IPS-NIHi11 (cell line): Measurements from ENCODE around the gene COL27A1.
"Not testable (repeated sequence)": the region's sequence is repeated elsewhere in the genome, so short reads cannot be mapped to it uniquely, and the experiment has no call there.

Experiments
- DNase-seq: peaks from one replicate; pipeline ENCODE4 v3.0.0; 2012; ENCODE audit warnings: mixed read lengths, low spot score

Gene COL27A1

DNA sequence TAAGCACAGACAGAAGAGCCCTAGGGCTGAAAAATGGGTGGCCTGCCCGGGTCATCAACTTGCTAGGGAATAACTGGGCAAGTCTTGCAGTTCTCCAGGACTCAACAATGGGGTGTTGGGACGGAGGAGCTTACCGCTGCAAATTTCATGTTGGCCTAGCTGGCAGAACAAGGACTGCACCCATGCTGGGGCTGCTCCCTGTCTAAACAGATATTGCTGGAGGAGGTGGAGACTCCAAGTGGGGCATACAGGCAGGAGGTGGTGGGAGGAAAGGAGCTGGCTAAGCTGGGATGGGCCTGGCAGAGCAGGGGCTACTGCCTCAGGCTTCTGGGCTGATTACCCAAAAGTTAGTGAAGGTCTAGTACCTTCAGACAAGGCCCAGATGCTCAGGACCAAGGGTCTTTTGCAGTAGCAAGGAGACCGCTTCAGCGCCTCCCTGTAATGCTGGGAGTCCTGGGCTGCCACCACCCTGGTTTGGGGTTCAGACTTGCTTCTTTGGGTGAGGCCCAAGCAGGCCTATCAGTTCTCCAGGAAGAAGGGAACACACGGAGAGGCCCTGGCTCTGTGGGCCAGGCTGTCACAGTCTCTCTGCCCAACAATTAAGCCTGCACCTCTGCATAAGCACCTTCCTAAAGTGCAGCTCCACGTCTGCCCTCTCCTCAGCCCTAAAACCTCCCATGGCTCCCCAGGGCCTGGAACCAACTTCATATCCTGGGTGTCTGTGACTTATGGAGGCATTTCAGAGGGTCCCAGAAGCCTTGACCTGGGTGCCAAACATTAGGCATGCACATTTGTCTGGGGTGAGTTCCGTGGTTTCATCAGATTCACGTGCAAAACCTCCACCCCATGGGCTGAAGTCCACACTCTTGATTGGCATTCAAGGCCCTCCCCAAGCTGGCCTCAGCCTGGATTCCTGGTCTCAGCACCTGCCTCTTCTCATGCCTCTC lies 32.0 kb upstream of the COL27A1 start:
- DNase-seq: no peak

DNA sequence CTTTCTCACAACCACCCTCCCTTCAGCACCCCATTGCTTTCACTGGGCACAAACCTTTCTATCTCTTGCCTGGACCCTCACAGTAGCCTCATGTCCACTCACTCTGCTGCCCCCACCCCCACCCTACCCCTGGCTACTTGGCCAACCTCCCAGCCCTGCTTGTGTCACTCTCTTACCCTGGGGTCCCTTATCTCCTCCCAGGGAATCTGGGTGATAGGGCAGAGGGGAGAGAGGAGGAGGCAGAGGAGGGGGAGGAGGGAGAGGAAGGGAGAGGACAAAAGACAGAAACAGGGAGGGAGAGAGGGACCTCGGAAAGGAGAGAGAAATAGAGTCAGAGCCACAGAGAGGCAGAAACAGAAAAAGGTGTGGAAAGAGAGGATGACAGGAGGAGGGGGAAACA lies 31.2 kb upstream of the COL27A1 start:
- DNase-seq: no peak

DNA sequence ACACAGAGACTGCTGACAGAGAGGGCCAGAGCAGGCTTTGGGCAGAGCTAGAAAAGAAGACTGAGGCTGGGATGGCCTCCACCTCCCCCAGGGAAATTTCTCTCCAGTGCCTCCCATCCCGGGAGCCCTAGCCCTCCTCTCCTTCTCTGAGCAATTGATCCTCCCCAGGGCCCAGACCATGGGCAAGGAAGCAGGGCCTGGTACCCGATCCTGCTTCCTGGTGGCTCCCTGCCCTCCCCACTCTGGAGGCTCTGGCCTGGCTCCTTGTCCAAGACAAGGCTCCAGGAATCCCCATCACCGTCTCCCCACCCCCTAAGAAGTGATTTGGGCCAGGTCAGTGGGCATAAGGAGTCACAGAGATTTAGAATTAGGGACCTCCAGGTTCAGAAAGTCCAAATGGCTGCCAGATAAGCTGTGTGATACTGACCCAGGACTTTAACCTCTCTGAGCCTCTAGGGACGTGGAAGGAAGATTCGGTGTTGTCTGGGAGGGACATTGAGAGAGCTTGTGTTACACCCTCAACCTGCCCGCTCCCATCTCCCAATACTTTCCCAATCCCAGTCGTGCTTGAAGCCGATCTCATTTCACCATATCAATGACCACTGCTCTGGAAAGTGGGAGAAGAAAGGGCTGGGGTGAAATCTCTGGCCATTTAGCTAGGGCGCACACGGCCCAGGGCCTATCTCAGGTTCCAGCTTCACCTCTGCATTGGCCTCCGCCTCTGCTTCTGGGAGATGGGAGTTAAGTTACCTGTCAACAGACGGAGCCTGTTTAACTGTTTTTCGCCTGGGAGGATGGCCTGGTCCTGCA lies 30.5 kb upstream of the COL27A1 start:
- no peak for DNase-seq

DNA sequence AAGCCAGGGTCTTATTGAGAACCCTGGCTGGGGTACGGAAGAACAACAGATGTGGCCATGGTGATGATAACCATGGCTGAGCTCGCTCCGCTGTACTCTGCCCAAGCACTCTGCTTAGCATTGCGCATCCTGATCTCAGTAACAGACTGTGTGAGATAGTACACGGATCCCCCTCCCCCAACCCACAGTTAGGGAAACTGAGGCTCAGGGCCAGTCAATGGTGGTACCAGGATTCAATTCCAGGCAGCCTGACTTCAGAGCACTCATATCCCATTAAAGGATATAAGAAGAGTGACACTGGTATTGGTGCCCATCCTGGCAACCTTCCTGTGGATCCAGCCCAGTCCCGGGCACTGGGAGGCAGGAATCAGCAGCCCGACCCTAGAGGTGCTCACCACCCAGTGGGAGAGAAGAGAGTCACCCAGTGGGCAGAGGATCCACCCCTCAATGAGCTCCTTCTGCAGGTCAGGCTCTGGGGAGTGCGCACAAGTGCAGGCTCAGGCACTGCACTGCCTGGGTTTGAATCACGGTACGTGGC lies 29.8 kb upstream of the COL27A1 start:
- DNase-seq: no peak

GRCh38 chr9:114126247-114127060 lies 28.9 kb upstream of the COL27A1 start:
- no peak for DNase-seq

DNA sequence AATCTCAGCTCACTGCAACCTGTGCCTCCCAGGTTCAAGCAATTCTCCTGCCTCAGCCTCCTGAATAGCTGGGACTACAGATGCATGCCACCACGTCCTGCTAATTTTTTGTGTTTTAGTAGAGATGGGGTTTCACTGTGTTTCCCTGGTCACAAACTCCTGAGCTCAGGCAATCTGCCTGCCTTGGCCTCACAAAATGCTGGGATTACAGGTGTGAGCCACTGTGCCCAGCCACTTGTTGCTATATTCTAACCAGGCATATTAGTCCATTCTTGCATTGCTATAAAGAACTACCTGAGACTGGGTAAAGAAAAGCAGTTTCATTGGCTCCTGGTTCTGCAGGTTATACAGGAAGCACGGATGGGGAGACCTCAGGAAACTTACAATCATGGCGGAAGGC lies 26.6 kb upstream of the COL27A1 start:
- DNase-seq: not testable (repeated sequence)

DNA sequence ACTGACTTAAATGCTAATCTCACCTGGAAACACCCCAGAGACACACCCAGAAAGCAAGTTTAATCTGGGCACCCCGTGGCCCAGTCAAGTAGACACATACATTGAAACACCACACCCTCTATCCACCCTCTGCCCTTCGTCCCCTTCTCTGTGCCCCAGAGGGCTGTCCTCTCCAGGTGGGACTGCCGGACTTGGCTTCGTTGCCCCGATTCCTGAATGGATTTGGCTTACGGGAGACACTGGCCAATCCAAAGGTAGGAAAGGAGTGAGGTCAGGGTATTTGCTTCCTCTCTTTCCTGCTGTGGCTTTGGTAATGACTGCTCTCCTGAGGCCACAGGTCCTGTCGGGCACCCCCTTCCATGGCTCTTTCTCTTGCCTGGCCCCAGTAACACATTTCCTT lies 25.2 kb upstream of the COL27A1 start:
- no peak for DNase-seq

DNA sequence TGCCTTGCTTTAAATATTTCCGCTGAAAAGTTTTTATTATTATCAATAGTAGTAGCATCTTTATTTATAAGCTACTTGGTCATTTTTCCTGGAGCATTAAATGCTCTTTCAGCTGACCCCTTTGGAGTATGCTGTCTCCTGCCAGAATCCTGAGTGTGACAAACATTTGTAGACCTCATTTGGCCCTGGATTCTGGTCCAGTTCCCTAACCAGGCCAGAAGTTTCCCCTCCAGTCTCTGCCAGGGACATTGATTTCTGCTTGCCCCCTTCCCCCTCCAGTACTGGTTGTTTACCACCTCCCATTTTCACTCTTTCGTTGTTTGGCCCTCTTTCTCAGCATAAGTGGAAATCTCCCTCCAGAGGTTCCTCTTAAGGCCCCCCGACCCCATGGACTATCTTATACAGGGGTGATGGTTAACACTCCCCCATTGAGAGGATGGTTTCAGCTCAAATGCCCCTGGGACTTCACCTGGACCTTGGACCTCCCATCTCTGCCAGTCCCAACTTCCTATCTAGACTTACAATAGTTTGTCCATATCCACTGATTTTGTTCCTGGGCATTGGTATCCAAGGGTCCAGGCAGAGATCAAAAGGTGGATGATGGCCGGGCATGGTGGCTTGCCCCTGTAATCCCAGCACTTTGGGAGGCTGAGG lies 24.6 kb upstream of the COL27A1 start:
- DNase-seq: no peak

DNA sequence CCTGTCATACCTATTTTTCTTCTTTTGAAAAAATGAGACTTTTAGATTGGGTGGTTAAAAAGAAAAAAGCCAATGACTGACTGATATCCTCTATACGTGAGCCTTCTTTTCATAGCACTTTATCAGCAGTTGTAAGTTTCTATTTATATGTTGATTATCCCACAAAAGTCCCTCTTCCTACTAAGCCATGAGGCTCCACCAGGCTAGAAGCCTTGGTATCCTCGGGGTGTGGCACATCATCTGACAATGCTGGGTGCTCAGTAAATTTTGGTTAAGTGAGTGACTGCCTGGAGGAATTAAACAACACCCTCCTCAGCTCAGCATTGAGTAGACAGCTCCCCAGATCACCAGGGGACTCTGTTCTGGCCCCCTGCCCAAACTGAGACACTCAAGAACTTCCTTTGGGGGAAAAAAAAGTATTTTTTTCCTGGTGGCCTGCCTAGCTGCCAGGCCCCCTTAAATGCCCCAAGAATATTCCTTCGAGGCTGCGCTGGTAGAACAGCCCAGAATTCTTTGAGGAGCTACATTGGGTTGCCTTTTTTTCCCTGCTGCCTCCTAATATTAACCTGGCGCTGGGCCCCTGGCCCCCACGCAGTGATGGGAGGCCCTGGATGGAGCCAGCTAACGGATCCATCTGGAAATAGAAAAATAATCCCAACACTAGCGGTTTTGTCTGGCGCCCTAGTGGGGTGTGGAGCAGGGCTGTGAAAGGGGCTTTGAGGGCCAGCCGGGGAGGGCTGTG lies 23.4 kb upstream of the COL27A1 start:
- DNase-seq: no peak

DNA sequence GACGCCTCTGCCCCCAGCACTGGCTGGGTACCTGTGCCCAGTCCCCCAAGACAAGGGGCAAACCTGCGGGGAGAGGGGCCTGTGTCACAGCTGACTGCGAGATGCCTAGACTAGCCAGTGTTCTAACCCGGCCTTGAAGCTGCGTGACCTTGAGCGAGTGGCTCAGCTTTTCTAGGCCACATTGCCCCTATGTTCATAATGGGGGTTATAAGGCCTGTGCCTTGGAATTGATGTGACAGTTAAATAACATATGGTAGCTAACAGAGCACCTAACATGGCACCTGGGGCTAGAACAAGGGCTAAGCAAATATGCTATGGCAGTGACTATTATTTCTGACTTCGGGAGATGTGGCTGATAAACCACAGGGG lies 22.8 kb upstream of the COL27A1 start:
- DNase-seq: no peak

GRCh38 chr9:114134827-114135396 lies 20.4 kb upstream of the COL27A1 start:
- no peak for DNase-seq

DNA sequence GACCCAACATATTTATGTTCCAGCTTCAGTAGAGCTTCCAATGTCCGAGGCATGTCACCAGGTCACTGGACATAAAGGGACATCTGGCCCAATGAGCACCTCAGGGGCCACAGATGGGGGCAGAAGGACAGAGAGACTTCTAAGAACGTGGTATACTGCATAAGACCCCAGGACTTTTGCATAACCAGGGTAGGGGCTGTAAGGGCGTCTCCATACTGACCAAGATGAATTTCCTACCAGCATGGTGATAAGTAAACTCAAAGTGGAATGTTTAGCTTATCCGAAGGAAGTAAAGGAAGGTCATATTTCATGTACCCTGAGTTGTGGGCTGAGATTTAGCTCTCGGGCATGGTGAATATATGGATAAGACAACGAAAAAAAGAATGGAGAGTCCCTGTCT lies 17.5 kb upstream of the COL27A1 start:
- no peak for DNase-seq

GRCh38 chr9:114138552-114138971 lies 16.8 kb upstream of the COL27A1 start:
- DNase-seq: no peak

- no peak for DNase-seq
Observed at GRCh38 chr9:114139071-114139470, 16.3 kb upstream of the COL27A1 start.

DNA sequence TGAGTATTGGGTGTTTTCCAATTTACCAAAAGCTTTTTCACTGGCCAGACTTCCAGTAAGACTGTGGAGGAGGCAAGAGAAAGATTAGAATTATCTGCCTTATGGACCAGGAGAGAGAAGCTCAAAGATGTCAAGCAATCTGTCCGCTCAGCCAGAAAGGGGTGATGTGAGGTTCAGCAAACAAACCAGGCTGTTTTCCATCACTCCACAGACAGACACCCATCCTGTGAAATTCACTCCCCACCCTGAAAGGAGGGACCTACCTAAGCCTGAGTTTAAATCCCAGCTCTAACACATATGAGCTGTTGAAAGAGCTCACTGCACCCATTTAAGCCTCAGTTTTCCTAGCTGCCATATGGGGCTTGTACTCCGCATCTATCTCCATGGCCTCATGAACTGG lies 14.9 kb upstream of the COL27A1 start:
- no peak for DNase-seq

- no peak for DNase-seq
Observed at GRCh38 chr9:114140850-114141249, 14.5 kb upstream of the COL27A1 start.

DNA sequence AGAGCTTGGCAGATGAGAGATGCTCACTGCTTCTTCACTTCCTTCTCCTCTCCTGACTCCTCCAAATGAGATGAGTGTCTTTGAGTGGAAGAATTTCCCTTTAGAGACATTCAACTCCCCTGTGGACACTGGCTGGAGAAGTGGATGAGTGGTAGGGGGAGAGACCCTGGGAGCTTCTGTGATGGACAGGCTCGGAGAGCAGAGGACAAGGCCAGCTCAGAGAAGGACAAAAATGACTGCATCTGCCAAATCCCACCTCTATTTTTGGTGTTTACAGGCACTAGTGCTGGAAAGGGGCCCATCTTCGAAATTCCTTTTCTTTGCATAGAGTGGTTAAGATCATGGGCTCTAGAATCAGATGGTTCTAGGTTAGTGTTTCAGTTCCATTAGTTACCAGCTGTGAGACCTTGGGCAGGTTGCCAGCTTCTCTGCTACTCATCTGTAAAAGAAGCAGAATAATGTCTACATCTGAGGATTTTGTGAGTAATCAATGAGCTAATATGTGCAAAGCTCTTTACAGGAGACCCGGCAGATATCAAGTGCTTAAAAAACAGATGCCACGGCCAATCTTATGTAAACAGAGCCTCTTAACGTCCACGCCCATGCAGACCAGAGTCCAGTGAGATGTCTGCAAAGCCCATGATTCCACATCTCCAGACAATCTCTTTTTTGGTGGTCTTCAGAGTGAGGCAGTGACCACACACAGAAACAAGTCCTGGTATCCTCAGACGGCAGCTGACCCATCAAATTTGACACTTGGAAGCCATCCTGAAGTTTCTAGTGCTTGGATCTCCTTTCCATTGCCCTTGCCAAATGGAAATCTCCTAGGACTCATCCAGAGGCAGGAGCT lies 13.6 kb upstream of the COL27A1 start:
- DNase-seq: no peak

- DNase-seq: no peak
Observed at GRCh38 chr9:114143234-114143633, 12.1 kb upstream of the COL27A1 start.

GRCh38 chr9:114146735-114147134 lies 8.6 kb upstream of the COL27A1 start:
- DNase-seq: no peak
